ENCODE data around the gene CTRB2.
"Not testable (repeated sequence)": the region's sequence is repeated elsewhere in the genome, so short reads cannot be mapped to it uniquely, and the experiment has no call there.

DNA sequence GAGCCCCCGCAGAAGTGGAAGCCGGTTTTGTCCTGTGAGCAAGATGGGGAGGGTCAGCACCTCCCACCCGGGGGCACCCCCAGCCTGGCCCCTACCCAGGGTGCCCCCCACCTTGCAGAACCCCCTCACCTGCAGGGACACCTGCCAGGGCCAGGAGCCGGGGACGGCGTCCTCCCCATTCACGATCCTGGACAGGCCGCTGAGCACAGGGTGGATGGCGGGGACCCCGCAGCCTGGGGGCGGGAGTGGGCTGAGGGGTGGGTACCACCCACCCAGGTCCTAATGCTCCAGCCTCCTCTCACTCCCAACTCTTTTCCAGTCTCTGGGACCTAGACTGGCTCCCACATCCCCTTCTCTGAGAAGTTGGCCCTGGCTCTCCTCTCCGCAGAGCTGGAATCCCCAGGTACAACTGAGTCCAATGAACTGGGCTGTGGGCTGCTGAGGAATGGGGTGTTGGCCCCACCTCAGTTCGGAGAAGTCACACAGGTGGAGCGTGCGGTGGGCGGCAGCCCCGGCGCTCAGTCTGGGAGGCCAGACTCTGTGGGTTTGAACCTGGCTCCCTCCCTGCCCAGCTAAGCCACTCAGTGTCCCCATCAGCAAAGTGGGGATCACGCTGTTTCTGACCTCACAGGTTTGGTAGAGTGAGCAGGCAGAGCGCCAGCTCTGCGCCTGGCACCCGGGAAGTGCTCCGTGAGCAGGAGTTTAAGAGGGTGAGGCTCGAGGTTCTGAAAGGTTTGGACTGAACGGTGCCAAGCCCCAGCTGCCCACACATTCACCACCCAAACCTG is 806 bp downstream of the CTRB2 start:
- TF ChIP-seq, protein P1, sequence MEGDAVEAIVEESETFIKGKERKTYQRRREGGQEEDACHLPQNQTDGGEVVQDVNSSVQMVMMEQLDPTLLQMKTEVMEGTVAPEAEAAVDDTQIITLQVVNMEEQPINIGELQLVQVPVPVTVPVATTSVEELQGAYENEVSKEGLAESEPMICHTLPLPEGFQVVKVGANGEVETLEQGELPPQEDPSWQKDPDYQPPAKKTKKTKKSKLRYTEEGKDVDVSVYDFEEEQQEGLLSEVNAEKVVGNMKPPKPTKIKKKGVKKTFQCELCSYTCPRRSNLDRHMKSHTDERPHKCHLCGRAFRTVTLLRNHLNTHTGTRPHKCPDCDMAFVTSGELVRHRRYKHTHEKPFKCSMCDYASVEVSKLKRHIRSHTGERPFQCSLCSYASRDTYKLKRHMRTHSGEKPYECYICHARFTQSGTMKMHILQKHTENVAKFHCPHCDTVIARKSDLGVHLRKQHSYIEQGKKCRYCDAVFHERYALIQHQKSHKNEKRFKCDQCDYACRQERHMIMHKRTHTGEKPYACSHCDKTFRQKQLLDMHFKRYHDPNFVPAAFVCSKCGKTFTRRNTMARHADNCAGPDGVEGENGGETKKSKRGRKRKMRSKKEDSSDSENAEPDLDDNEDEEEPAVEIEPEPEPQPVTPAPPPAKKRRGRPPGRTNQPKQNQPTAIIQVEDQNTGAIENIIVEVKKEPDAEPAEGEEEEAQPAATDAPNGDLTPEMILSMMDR (IDR thresholded peaks at IDR 0.05) = not testable (repeated sequence)
- TF ChIP-seq POLR2A (IDR thresholded peaks at IDR 0.05) = not testable (repeated sequence)
